Dermis microvascular lymphatic vessel endothelial cell (primary cell): ENCODE results near the gene BMPR1B. TPM values are rescaled to one million over a fixed set of nuclear protein-coding genes. Genes with fewer than 3 reads are reported as not detected.

ENCODE experiments used
- DNase-seq, 2 donors: peaks; one replicate each; pipeline versions ENCODE4 v3.0.0 to v3.0.0-alpha.2; 2010; ENCODE audit warnings: low read depth in 2 of 2
- total RNA-seq: library from RNA; depleted of rRNA; stranded (reverse); fragments of >200 nt; gene quantifications from 2 replicates; pipeline ENCODE4 v1.2.1, GENCODE V29; 2014

Gene BMPR1B
- 0.38 and 0.51 TPM in 2 replicates for total RNA-seq

DNA sequence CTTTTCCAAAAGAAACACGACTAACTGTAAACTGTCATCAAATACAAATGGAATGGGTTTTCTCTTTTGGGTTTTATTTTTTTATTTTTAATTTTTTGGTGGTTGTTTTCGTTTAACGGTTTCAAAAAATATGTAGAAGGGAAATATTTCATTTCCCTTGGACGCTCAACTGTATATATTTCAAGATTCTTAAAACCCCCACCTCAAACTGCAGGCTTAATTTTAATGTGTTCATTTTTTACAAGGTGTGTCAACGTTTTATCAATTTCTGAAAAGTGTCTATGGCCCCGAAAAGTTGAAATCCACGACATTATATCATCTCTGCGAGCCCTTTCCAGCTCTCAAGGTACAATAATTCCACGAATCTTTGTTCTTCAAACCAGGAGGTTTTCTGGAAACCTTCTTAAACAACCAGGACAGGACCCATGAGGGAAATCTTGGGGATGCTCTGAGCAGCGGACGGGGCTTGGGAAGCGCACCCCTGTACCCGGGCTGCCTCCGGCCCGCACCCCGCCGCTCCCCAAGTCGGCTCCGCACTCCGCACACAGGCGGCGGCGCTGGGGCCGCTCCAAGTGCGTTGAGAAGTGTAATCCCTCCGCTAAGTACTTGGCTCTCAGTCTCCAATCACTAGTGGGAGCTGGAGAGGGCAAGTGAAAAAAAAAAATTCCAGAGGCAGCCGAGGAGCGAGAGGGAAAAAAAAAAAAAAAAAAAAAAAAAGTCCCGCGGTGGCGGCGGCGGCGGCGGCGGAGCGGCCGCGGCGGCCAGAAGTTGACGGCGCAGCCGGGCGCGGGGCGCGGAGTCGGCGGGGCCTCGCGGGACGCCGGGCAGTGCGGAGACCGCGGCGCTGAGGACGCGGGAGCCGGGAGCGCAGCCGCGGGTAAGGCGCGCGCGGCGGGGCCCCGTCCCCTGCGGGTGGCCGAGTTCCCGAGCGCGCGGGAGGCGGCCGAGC lies at the start of gene BMPR1B:
BMPR1B (plus strand) TSS at position 764 of the 949 bp plus-strand sequence. CDS start 346,470 bp downstream, outside the sequence.
- DNase-seq: peak in 1 of 2 donors; percentile 38

DNA sequence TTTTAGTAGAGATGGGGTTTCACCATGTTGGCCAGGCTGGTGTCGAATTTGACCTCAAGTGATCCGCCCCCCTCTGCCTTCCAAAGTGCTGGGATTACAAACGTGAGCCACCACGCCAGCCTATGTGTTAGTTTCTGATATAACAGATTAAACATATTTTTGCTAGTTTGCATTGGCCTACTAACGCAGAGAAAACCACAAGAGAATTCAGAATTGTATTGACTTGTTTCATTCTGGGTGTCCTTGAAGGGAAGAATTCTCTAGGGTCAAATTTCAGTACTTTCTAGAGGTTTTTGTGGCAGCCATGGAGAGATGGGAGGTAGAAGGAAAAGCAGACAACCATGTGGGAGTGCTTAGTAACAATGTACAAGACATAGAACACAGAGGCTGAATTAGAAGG lies 46.1 kb upstream of the BMPR1B start:
- DNase-seq: no peak

DNA sequence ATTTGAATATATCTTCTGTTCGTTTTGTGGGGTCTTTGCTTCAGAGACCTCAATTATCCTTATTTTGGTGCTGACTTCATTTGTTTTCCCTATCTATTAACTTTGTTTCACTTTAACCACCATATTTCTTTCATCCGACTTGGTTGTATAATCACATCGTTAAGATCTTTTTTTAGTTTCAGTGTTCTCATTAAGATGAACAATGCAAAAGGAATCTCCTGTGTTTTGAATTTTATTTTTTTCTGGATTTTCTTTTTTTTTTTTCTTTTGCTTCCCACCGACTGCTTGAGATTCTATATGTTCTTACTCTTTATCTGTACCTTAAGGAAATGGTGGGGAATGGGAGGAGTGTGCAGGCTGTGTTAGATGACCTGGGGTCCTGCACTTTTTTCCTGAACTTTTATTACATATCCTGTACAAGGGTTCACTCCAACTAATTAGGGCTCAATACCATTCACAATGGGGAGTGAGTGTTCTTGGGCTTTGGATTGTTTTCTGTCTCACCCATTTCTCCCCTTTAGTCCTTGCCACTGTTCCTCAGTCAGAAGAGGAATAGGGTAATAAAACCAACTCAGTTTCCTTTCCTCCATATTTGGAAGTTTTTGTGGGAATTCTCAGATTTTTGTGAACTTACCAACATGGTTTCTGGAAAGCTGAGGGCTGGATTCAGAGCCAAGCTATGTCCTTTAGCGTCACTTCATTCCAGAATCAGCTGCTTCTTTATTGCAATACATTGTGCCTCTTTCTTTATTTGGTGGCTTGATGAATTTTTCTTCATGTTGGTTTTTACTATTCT lies 43.2 kb upstream of the BMPR1B start:
- no peak for DNase-seq

DNA sequence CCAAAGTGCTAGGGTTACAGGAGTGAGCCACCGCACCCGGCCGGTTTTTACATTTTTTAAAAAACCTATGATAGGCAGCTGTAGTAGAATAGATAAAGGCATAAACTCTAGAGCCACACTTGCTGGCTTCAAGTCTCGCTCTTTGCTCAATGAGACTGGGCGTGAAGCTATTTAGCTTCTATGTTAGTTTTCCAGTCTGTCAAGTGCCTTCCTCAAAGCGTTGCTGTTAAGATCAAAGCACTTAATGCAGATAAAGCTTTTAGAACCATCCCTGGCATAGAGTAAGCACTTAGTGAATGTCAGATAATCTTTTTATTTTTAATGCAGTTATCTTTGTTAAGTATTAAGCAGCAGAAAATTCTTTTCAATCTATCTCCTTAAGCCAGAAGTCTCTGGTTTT lies 42.0 kb upstream of the BMPR1B start:
- DNase-seq: no peak

DNA sequence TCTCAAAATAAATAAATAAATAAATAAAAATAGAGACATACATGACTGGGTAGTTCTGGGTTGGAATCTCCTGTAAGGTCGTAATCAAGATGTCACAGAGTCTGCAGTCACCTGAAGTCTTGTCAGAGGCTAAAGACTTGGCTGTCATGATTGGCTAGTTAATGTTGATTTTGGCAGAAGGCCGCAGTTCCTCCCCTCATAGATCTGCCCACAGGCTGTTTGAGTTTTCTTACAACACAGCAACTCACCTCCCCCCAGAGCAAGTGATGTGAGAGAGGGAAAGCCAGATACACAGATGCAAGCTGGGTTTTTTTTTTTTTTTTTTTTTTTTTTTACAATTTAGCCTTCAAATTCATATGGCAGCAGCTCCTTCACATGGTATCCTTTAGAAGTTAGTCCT lies 36.4 kb upstream of the BMPR1B start:
- no peak for DNase-seq

DNA sequence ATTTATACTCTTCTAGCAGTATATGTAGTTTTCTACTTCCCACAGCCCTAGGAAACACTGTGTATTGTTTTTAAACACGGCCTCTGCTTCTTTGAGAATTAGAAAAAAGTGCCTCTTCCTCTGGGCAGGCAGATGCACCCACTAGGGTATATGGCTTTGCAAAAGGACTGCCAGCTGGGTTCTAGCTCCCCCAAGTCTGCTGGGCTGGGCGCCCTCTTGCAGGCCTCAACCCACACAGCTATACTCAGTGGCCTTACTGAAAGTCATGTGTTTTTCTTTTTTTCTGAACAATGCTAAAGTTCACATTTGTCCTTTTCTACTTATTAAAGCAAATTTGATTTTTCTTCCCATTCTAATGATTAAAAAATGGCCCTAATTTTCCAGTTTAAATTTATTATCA lies 35.5 kb upstream of the BMPR1B start:
- no peak for DNase-seq

DNA sequence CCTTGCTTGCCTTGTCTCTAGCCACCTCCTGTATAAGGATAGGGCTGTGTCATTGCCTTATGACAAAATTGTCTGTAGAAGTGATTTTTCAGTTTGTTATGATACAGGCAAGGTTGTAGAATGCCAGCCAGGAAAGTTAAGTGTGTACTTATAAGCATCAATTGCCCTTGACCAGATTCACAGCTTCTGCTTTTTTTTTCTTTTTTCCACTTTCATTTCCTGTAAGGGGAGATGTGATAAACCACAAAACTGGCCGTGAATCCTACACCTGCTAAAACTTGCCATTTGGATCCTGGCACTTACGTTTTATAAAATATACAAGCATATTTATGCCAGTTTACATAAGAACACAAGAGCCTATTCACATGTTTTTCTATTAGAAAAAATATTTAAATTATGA lies 35.0 kb upstream of the BMPR1B start:
- no peak for DNase-seq

DNA sequence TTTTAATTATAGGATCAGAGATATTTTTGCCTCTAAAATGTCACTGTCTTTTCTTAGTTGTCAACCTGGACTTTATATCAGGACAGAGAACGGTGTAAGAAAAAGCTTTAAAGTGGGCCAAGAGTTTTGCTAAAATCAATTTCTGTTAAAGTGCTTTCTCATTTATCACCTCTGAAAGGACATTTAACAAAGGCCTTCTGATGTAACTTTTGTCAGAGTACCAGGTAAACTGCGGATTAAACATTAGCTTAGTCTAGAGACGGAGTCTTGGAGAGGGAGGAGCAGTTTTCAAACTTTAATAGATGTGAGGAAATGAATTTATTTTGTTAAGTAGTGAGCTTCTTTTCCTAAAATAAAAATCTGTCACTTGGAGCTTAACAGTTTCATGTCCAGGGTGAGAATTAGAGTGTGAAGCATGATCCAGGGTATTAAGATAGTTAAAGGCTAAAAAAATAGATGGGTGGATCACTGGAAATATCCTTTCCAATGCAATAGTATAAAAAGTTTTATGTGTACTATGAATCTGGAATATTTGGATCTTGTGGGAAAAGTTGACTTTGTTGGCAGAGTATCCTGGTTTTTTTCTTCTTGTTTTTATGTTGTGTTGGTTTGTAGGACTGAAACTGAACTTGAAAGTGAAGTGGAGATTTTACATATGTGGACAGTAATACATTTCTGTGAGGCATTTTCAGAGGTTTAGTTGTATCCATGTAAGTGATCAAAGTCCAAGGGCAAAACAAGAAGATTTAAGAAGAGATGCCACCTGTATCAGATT lies 33.6 kb upstream of the BMPR1B start:
- DNase-seq: no peak

DNA sequence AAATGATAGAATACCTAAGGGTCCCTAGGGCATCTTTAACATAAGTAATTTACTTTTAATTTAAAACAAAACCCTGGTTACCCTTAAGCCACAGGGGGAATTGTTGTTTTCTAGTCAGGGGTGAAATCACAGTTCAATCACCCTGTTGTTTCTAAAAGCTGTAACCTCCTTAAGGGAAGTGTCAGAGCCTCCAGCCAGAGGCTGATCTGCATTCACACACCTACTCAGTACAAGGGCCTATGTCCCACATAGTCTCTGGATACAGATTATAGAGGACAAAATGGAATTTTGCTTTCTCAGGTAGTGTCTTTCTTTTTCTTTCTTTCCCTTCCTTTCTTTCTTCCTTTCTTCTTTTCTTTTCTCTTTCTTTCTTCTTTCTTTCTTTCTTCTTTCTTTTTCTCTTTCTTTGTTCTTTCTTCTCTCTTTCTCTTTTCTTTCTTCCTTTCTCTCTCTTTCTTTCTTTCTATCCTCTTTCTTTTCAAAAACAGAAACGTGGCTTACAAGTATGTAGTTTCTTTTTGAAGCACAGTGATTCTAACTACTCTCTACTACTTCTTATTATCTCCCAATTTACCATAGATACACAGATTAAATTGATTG lies 31.1 kb upstream of the BMPR1B start:
- DNase-seq: no peak

DNA sequence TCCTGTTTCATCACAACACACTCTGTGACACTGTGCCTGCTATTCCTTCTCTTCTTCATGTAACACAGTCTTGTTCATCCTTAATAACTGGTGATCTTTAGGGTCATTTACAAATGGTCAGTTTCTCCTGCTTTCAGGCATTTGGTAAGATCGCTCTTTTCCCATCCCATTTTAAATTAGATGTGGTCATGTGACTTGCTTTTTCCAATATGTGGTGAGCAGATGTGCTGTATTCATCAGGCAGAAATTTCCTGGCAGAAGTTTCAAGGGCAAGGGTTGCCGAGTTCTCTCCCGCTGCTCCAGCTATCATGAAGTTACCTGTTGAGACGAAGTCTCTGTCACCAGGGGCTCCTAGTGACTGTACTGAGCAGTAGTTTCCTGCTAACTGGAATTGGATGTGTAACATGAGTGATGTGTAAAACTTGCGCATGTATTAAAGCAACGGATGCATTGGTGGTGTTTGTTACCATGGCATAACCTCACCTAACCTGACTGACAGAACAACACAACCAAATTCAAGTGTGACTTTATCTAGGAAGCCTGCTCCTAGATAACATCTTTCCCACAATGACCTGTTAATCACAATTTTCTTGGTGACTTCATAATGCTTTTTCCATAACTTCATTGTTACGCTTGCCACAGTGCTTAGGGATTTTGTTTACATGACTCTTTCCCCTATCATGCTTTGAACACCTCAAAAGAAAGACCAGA lies 29.5 kb upstream of the BMPR1B start:
- no peak for DNase-seq

DNA sequence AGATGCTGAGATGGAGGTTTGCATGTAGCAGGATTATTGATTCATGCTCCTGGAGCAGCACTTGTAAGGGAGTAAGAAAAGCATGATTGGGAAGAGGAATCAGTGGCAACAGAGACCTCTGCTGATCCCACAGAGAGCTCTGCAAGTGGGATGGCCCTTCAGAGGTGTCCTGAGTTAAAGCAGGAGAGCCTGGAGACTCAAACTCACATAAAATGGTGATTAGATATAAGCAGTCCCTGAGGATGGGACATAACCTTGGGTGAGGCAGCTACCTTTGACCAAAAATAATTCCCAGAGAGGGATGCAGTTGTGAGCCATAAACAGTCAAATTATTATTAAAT lies 25.4 kb upstream of the BMPR1B start:
- no peak for DNase-seq

DNA sequence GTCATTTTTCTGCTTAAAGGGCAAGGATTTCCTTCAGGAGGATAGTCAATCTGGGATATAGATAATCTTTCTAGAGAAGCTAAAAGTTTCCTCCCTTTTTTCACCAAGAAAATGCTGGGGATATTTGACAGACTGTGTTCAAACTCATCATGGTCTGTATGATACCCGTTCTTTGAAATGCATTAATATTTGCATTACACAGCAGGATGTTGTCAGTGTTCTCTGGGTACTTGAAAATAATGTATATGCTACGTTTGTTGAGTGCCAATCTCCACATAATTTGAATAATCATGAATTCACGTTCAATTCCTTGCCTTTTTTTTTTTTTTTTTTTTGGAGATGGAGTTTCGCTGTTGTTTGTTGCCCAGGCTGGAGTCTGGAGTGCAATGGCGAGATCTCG lies 18.0 kb upstream of the BMPR1B start:
- DNase-seq: no peak

DNA sequence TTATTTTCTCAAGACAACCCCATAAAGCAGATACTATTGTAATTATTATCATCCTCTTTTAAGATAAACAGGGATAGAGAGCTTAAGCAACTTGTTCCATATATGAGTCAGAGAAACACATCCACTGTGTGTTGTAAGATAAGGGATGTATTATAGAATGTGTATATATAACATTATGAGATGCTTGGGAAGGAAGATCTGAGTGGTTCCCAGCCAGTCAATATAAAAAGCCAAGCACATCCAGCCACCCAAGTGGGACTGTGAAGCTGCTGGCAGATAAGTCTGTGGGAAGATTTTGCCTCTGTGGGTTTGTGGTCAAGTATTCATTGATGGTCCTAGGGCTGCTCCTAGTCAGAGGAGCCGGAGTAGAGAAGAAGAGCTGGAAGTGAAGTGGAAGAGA lies 16.5 kb upstream of the BMPR1B start:
- no peak for DNase-seq

DNA sequence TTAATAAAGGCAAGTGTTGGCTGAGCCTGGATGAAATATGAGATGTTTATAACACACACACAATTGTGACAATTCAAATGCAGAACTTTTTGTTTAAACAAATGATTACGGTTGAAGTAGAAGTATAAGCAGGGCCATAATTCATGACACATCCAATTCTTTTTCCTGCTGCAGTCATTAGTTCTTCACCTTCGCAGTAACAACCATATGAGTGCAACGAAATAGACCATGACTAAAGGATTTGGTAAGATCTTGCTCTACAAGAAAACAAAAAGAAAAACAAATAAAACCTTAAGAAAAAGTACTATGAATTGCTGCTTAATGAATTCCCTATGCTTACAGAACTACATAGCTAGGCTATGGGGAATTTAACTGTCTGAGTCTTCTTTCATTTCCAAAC lies 13.9 kb upstream of the BMPR1B start:
- no peak for DNase-seq

DNA sequence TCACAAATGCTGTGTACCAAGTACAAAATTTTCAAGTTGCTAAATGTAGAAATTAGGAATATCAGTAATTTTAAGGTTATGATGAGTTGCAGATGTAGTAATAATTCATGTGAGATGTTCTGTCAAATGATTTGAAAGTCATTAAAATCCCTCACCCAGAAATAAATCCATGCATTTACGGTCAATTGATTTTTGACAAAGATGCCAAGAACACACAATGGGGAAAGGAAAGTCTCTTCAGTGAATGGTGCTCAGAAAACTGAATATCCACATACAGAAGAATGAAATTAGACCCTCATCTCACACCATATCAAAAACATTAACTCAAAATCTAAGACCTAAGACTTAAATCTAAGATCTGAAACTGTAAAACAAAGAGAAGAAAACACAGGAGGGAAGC lies 12.9 kb upstream of the BMPR1B start:
- no peak for DNase-seq

DNA sequence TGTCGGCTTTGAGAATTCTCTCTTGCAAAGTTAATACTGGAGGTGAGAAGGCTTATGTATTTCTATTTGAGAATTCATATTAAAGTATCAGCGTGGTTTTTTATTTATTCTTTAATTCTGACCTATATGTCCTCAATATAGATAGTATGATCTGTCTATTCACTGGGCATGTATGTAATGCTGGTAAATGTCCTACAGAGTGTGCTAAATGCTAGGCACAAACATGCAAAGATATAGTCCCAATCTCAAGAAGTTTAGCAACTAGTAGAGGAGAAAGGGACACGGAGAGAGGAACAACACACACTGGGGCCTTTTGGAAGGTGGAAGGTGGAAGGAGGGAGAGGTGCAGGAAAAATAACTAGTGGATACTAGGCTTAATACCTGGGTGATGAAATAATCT lies 11.0 kb upstream of the BMPR1B start:
- no peak for DNase-seq

DNA sequence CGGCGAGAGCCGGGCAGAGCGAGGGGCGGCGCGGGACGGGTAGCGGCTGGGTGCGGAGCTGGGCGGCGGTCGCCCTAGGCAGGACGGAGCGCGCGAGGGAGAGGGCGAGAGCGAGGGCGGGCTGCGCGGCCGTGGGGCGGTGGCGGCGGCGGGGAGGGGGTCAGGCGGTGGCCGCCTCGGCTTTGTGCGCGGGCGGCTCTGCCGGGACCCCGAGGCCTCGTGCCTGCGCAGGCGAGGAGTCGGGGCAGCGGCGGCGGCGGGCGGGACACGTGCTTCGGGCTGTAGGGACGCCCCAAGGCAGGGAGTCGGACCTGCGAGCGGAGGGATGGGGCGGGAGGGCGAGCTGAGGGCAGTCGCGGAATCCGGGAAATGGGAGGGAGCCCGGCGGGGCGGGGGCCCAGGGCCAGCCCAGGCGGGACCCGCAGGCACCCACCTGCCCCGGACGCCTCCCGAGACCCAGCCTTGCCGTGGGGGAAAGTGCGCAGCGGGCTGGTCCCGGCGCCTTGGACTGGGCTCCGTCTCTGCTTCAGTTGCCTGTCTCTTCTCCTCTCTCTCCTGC lies 465 bp downstream of the BMPR1B start:
- DNase-seq: peak in 1 of 2 donors; percentile 18

DNA sequence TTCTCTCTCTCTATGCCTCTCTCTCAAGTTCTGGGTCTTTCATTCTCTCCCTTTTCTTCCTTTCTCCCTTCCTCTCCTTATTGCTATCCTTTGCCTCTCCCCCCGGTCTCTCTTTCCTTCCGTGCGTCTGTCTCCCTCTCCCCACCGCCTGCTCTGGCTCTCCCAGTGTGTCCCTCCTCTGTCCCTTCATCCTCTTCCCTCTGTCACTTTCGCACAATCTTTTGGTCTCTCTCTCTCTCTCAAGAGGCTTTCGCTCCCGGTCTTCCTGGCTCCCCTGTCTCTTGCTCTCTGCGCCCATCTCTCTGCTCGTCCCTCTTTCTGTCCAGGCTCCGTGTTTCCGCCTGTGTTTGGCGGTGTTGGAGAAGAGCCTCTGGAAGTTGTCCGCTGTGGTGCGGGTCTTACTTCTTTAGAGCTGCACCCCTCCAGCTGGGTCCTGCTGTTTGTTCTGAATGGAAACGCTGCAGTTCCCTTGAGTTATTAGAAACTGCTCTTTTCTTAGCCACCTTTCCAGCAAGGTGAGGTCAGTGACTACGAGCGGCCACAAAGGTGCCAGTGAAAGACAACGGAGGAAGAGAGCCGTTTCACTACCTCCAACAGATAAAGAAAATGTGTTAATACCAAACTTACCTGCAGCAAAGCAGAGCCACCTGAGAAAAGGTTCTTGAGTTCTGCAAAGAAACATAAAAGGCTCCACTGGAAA lies 1.1 kb downstream of the BMPR1B start:
- no peak for DNase-seq

DNA sequence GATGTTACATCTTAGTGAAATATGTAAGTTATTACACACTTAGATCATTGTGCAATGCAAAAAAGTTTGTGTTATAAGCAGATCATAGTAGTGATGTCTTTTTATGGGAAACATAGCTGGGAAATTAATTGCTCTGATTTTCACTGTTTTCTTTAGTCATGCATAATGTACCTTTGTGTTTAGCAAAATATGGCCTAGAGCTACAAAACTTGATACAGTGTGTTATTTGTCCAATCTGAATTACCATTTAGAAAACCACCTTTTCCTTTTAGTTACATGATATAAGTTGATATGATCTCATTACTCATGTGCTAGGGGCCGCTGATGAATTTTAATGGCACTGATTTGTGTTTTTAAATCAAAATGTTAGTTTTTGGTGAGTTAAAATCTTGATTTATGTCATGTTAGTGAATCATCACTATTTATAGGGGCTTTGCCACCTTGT lies 2.0 kb downstream of the BMPR1B start:
- DNase-seq: no peak

DNA sequence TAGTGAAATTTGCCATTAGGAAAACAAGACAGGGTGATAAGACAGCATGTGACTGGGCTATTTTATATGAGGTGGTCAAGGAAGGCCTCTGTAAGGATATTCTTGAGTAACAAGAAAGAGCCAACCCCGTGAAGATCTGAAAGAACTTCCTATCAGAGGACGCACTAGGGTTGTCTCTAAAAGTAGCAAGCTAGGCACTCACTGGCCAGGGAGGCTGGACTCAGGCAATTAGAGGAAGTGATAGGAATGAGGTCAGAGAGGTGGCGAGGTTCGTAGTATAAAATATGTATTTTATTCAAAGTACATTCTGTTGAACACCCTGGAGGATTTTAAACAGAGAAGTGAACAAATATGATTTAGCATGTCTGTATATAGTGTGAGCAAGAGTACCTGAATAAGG lies 4.6 kb downstream of the BMPR1B start:
- no peak for DNase-seq
